Mucosa of rectum (tissue), 2 donors: ENCODE measurements around the gene POU5F1.
"Not testable (repeated sequence)": the region's sequence is repeated elsewhere in the genome, so short reads cannot be mapped to it uniquely, and the experiment has no call there.

ENCODE experiments used
- H3K27ac ChIP-seq, 2 donors: one replicate each; pipeline ENCODE4 v1.7.0; 2013; ENCODE audit warnings: inconsistent platforms in 2 of 2, low read depth in 2 of 2, low read length in 2 of 2
- H3K27me3 ChIP-seq, 2 donors: one replicate each; pipeline ENCODE4 v1.7.0; 2013; ENCODE audit warnings: low read length in 2 of 2; ENCODE audit not compliant: control insufficient read depth in 2 of 2, insufficient read depth in 2 of 2
- H3K36me3 ChIP-seq, 2 donors: one replicate each; pipeline ENCODE4 v1.7.0; 2013; ENCODE audit warnings: low read length in 2 of 2; ENCODE audit not compliant: control insufficient read depth in 2 of 2, insufficient read depth in 2 of 2
- H3K4me1 ChIP-seq, 2 donors: one replicate each; pipeline ENCODE4 v1.7.0; 2013; ENCODE audit warnings: low read length in 2 of 2, mild to moderate bottlenecking in 1 of 2; ENCODE audit not compliant: control insufficient read depth in 2 of 2, insufficient read depth in 2 of 2
- H3K4me3 ChIP-seq, 2 donors: one replicate each; pipeline ENCODE4 v1.7.0; 2013; ENCODE audit warnings: low read length in 2 of 2
- H3K9ac ChIP-seq, 2 donors: one replicate each; pipeline ENCODE4 v1.7.0; 2013; ENCODE audit warnings: low read length in 2 of 2, low read depth in 1 of 2, mild to moderate bottlenecking in 1 of 2
- H3K9me3 ChIP-seq, 2 donors: one replicate each; pipeline ENCODE4 v1.7.0; 2013; ENCODE audit warnings: low read length in 2 of 2; ENCODE audit not compliant: control insufficient read depth in 2 of 2
- donor health status: healthy.
- donor health status: Normal muscosa, but diverticular disease.

Gene POU5F1

GRCh38 chr6:31203345-31203979 lies 33.0 kb upstream of the POU5F1 start:
- H3K9me3 ChIP-seq = no peaks in the 10 kb centered on the region
- peak overlapping the region; percentile 95 to 96 for H3K27ac ChIP-seq

DNA sequence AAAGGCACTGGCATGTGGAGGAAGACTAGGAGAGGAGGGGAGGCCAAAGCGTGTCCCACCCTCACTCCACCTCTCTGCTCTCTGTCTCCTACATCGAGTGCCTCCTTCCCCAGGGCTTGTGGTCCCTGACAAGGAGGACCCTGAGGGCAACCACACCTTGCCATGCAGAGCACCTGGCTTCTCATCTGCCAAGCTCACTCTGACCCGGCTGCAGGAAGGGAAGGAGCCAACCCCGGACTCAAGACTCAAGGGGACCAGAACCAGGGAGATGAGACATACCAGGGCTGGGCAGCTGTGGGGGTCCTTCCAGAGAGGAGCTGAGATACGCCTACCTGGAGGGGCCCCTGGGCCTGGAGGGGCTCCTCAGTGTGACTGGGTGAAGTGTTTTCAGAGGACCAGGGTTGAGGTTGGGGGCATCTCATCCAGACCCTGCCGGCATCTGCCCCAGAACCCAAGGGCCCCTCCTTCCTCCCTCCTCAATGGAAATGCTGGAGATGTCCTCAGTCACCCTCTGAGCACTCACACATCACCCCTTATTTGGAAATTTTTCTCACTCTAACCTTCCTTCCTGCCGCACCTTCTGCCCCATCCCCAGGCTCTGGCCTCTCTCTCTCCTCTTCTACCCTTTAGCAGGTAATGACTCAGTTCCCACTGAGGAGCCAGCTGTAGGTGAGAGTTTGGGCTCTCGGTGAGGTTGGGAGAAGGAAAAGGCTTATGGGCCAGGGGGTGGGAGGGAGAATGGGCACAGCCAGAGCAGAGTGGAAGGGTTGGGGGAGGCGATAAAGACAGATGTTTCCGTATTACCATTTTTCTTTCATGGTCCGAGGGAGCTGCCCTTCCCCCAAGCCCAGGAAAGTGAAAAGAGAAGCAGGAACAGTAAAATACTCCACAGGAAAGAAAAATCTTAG lies 32.0 kb upstream of the POU5F1 start:
- H3K4me1 ChIP-seq = peaks cover 22 to 27% of the 10 kb centered on the region in 2 donors
- peak overlapping the region; percentile 63 to 71 for H3K9ac ChIP-seq
- H3K9me3 ChIP-seq = no peaks in the 10 kb centered on the region
- peak overlapping the region; percentile 28 to 52 for H3K4me3 ChIP-seq
- H3K27me3 ChIP-seq = no peaks in the 10 kb centered on the region
- peaks cover 0 to 2% of the 10 kb centered on the region in 2 donors for H3K36me3 ChIP-seq
- peak overlapping the region; percentile 95 to 96 for H3K27ac ChIP-seq

More at GRCh38 chr6:31203345-31203979, 33.0 kb upstream of the POU5F1 start:
- Histone ChIP-seq H3K27me3 (no peaks in the 10 kb centered on the region), H3K4me3 (peak overlapping the region; percentile 84 to 89), H3K36me3 (peaks cover 0 to 2% of the 10 kb centered on the region in 2 donors), H3K4me1 (peaks cover 22 to 27% of the 10 kb centered on the region in 2 donors), H3K9ac (peak overlapping the region; percentile 71 to 76)

- H3K27me3 ChIP-seq, H3K36me3 ChIP-seq, H3K9me3 ChIP-seq: not testable (repeated sequence)
- Histone ChIP-seq H3K9ac (peak overlapping the region in 1 of 2 donors; percentile 56), H3K27ac (peak overlapping the region in 1 of 2 donors; percentile 99), H3K4me1 (peaks cover 20 to 22% of the 10 kb centered on the region in 2 donors), H3K4me3 (peak overlapping the region in 1 of 2 donors; percentile 31)
These were observed 28.6 kb upstream of the POU5F1 start for GRCh38 chr6:31199105-31199452.

- no peaks in the 10 kb centered on the region for H3K9me3 ChIP-seq
- H3K9ac ChIP-seq = peak overlapping the region; percentile 93 to 98
- H3K36me3 ChIP-seq = peaks cover 0 to 2% of the 10 kb centered on the region in 2 donors
- H3K4me1 ChIP-seq = peaks cover 11 to 12% of the 10 kb centered on the region in 2 donors
- H3K27ac ChIP-seq = peak overlapping the region; percentile 99
- H3K4me3 ChIP-seq = peak overlapping the region; percentile 93 to 96
- H3K27me3 ChIP-seq = no peaks in the 10 kb centered on the region
These were observed 27.2 kb upstream of the POU5F1 start for GRCh38 chr6:31197559-31198305.

DNA sequence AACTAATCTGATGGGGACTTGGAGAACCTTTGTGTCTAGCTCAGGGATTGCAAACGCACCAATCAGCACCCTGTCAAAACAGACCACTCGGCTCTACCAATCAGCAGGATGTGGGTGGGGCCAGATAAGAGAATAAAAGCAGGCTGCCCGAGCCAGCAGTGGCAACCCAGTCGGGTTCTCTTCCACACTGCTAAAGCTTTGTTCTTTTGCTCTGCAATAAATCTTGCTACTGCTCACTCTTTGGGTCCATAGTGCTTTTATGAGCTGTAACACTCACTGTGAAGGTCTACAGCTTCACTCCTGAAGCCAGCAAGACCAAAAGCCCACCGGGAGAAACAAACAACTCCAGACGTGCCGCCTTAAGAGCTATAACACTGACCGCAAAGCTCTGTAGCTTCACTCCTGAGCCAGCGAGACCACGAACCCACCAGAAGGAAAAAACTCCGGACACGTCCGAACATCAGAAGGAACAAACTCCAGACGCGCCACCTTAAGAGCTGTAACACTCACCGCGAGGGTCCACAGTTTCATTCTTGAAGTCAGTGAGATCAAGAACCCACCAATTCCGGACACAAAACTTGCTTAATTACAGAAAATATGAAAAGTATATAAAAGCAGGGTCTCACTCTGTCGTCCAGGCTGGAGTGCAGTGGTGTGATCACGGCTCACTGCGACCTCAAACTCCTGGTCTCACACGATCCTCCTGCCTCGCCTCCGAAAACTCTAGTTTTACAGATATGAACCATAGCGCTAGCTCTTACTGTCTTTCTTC lies 26.0 kb upstream of the POU5F1 start:
- not testable (repeated sequence) for H3K36me3 ChIP-seq, H3K9me3 ChIP-seq, H3K27me3 ChIP-seq, H3K4me1 ChIP-seq
- H3K27ac ChIP-seq = peak overlapping the region in 1 of 2 donors; percentile 99
- H3K9ac ChIP-seq = peak overlapping the region in 1 of 2 donors; percentile 98
- peak overlapping the region in 1 of 2 donors; percentile 93 for H3K4me3 ChIP-seq

DNA sequence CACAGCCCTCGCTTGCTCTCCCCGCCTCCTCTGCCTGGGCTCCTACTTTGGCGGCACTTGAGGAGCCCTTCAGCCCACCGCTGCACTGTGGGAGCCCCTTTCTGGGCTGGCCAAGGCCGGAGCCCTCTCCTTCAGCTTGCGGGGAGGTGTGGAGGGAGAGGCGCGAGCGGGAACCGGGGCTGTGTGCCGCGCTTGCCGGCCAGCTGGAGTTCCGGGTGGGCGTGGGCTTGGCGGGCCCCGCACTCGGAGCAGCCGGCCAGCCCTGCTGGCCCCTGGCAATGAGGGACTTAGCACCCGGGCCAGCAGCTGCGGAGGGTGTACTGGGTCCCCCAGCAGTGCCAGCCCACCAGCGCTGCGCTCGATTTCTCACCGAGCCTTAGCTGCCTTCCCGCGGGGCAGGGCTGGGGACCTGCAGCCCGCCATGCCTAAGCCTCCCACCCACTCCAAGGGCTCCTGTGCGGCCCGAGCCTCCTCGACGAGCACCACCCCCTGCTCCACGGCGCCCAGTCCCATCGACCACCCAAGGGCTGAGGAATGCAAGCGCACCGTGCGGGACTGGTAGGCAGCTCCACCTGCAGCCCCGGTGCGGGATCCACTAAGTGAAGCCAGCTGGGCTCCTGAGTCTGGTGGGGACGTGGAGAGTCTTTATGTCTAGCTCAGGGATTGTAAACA lies 25.0 kb upstream of the POU5F1 start:
- not testable (repeated sequence) for H3K4me1 ChIP-seq, H3K9me3 ChIP-seq, H3K27me3 ChIP-seq, H3K36me3 ChIP-seq, H3K9ac ChIP-seq, H3K4me3 ChIP-seq, H3K27ac ChIP-seq

- Histone ChIP-seq H3K4me3 (no peak overlapping the region), H3K9ac (no peak overlapping the region), H3K9me3 (no peaks in the 10 kb centered on the region), H3K27me3 (no peaks in the 10 kb centered on the region), H3K27ac (no peak overlapping the region), H3K4me1 (peaks cover 0 to under 1% of the 10 kb centered on the region in 2 donors), H3K36me3 (no peaks in the 10 kb centered on the region)
These were observed 23.8 kb upstream of the POU5F1 start for GRCh38 chr6:31194061-31194834.

- H3K27ac ChIP-seq = no peak overlapping the region
- no peaks in the 10 kb centered on the region for H3K36me3 ChIP-seq
- H3K4me1 ChIP-seq = no peaks in the 10 kb centered on the region
These were observed 22.7 kb upstream of the POU5F1 start for GRCh38 chr6:31193206-31193605.

More at GRCh38 chr6:31193206-31193605, 22.7 kb upstream of the POU5F1 start:
- Histone ChIP-seq H3K9me3 (no peaks in the 10 kb centered on the region), H3K27me3 (no peaks in the 10 kb centered on the region), H3K9ac (no peak overlapping the region), H3K4me3 (no peak overlapping the region)
